ENCODE results near the gene ARHGEF40.

ARHGEF40 gene

GRCh38 chr14:21060614-21061346, 9.3 kb upstream of the ARHGEF40 start:
- no peak for DNase-seq

GRCh38 chr14:21061347-21061668, 8.8 kb upstream of the ARHGEF40 start:
- DNase-seq = no peak

GRCh38 chr14:21063479-21063878, 6.6 kb upstream of the ARHGEF40 start:
- DNase-seq = peak; percentile 37

GRCh38 chr14:21066882-21067502, 3.1 kb upstream of the ARHGEF40 start:
- no peak for DNase-seq

GRCh38 chr14:21068521-21069387, 1.4 kb upstream of the ARHGEF40 start:
- DNase-seq = peak; percentile 90

GRCh38 chr14:21069388-21070082, 569 bp upstream of the ARHGEF40 start:
- peak; percentile 89 for DNase-seq

GRCh38 chr14:21070610-21071224, 613 bp downstream of the ARHGEF40 start:
- DNase-seq = peak; percentile 86

- DNase-seq = peak; percentile 96
Observed at GRCh38 chr14:21071225-21072030, 1.3 kb downstream of the ARHGEF40 start.

GRCh38 chr14:21072031-21072473, 1.9 kb downstream of the ARHGEF40 start:
- DNase-seq = peak; percentile 75

GRCh38 chr14:21072781-21073339, 2.8 kb downstream of the ARHGEF40 start:
- DNase-seq = no peak

GRCh38 chr14:21073921-21074320, 3.8 kb downstream of the ARHGEF40 start:
- no peak for DNase-seq

GRCh38 chr14:21074398-21075272, 4.5 kb downstream of the ARHGEF40 start:
- no peak for DNase-seq

GRCh38 chr14:21075719-21076437, 5.8 kb downstream of the ARHGEF40 start:
- DNase-seq = no peak

- DNase-seq = no peak
Observed at GRCh38 chr14:21077672-21078071, 7.6 kb downstream of the ARHGEF40 start.

GRCh38 chr14:21078287-21078686, 8.2 kb downstream of the ARHGEF40 start:
- DNase-seq = no peak

GRCh38 chr14:21078726-21079125, 8.6 kb downstream of the ARHGEF40 start:
- no peak for DNase-seq

GRCh38 chr14:21081521-21082142, 11.5 kb downstream of the ARHGEF40 start:
- DNase-seq = no peak

GRCh38 chr14:21083565-21084325, 13.6 kb downstream of the ARHGEF40 start:
- no peak for DNase-seq
